DND-41 (cell line): ENCODE measurements around the gene MYRIP.

Experiments used
- ATAC-seq: fragments of 200-7000 bp; cut with Tn5 transposase; 3 replicates; pipeline ENCODE4 v1.9.1; 2021; ENCODE audit warnings: low read depth; ENCODE audit not compliant: insufficient read depth
- DNase-seq: peaks from one replicate; pipeline ENCODE4 v3.0.0-alpha.2; 2020
- H2AFZ ChIP-seq: 2 replicates; pipeline ENCODE4 v1.6.0; 2012; ENCODE audit warnings: low read depth, low read length
- H3K27ac ChIP-seq: 2 replicates; pipeline ENCODE4 v1.5.1; 2012; ENCODE audit warnings: low read length, inconsistent platforms
- H3K27me3 ChIP-seq: fragments of 200-600 bp; sonication (generic); 2 replicates; pipeline ENCODE4 v1.6.0; 2012; ENCODE audit warnings: low read length, mild to moderate bottlenecking, inconsistent platforms; ENCODE audit not compliant: insufficient read depth, poor library complexity
- H3K36me3 ChIP-seq: 2 replicates; pipeline ENCODE4 v1.5.1; 2012; ENCODE audit warnings: low read length, inconsistent platforms; ENCODE audit not compliant: insufficient read depth
- H3K4me1 ChIP-seq: 2 replicates; pipeline ENCODE4 v1.5.1; 2012; ENCODE audit warnings: mild to moderate bottlenecking, low read length; ENCODE audit not compliant: insufficient read depth
- H3K4me2 ChIP-seq: 2 replicates; pipeline ENCODE4 v1.6.0; 2012; ENCODE audit warnings: mild to moderate bottlenecking, moderate library complexity, low read length, inconsistent platforms; ENCODE audit not compliant: insufficient read depth
- H3K4me3 ChIP-seq, 2 experiments: fragments of 200-600 bp in 1 of 2; shearing (Covaris generic) in 1 of 2; 2 replicates each; pipeline ENCODE4 v1.5.1; 2012 to 2016; ENCODE audit warnings: inconsistent platforms in 2 of 2, low read length in 2 of 2, mild to moderate bottlenecking in 2 of 2, low read depth in 1 of 2, moderate library complexity in 1 of 2
- H3K79me2 ChIP-seq: 2 replicates; pipeline ENCODE4 v1.6.0; 2012; ENCODE audit warnings: low read length, inconsistent platforms; ENCODE audit not compliant: insufficient read depth
- H3K9ac ChIP-seq: 2 replicates; pipeline ENCODE4 v1.6.0; 2012; ENCODE audit warnings: low read depth, mild to moderate bottlenecking, inconsistent platforms, low read length, moderate library complexity
- H3K9me3 ChIP-seq: 2 replicates; pipeline ENCODE4 v1.5.1; 2012; ENCODE audit warnings: low read length, moderate library complexity, mild to moderate bottlenecking, inconsistent platforms; ENCODE audit not compliant: insufficient read depth, severe bottlenecking
- H4K20me1 ChIP-seq: 2 replicates; pipeline ENCODE4 v1.6.0; 2012; ENCODE audit warnings: low read length; ENCODE audit not compliant: insufficient read depth
- EZH2 ChIP-seq: IDR thresholded peaks from 3 replicates; pipeline ENCODE4 v1.6.1; 2012; ENCODE audit warnings: borderline replicate concordance, low read depth, mild to moderate bottlenecking, moderate library complexity, low read length, inconsistent platforms; ENCODE audit not compliant: severe bottlenecking
- TF ChIP-seq, protein P1 (sequence below): IDR thresholded peaks from 2 replicates; pipeline ENCODE4 v1.5.1; 2012; ENCODE audit warnings: borderline replicate concordance, low read length, moderate library complexity, mild to moderate bottlenecking; ENCODE audit not compliant: poor library complexity, severe bottlenecking; ENCODE audit errors: extremely low read depth

Gene MYRIP

DNA sequence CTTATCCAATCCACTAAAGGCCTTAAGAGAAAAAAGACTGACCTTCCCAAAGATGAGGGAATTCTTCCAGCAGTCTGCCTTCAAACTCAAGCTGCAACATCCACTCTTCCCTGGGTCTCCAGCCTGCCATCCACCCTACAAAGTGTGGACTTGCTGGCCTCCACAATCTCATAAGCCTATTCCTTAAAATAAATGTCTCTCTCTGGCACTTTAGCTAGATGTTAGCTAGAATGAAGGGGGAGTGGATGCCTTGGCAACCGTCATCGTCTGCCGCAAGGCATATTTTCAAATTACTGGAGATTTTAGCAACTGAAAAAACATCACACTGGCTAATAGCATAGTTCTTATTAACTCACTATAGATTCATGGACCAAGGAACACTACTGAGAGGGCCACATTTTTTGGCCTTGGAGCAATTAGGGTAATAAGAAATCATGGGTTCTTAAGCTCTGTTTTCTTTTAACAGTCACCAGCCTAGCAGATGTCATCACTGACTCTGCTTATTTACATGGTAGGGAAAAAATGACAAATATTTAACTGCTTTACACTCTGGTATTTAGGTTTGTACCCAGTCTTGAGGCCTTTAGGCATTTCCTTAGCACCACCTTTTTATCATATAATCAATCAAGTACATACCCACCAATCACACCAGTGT, 245.3 kb downstream of the MYRIP start:
- DNase-seq (no peak), ATAC-seq (no peak)
- H3K4me3 ChIP-seq = no peak overlapping the region
- H2AFZ ChIP-seq = no peak overlapping the region
- no peak overlapping the region for H3K4me2 ChIP-seq
- H3K9ac ChIP-seq = no peak overlapping the region
- H3K36me3 ChIP-seq = no peaks in the 10 kb centered on the region
- H3K4me1 ChIP-seq = no peaks in the 10 kb centered on the region
- no peaks in the 10 kb centered on the region for H3K27me3 ChIP-seq
- no peaks in the 10 kb centered on the region for H4K20me1 ChIP-seq
- no peak for TF ChIP-seq EZH2
- TF ChIP-seq, protein P1, sequence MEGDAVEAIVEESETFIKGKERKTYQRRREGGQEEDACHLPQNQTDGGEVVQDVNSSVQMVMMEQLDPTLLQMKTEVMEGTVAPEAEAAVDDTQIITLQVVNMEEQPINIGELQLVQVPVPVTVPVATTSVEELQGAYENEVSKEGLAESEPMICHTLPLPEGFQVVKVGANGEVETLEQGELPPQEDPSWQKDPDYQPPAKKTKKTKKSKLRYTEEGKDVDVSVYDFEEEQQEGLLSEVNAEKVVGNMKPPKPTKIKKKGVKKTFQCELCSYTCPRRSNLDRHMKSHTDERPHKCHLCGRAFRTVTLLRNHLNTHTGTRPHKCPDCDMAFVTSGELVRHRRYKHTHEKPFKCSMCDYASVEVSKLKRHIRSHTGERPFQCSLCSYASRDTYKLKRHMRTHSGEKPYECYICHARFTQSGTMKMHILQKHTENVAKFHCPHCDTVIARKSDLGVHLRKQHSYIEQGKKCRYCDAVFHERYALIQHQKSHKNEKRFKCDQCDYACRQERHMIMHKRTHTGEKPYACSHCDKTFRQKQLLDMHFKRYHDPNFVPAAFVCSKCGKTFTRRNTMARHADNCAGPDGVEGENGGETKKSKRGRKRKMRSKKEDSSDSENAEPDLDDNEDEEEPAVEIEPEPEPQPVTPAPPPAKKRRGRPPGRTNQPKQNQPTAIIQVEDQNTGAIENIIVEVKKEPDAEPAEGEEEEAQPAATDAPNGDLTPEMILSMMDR = no peak
- H3K79me2 ChIP-seq = no peaks in the 10 kb centered on the region
- no peaks in the 10 kb centered on the region for H3K9me3 ChIP-seq
- H3K27ac ChIP-seq = no peak overlapping the region

DNA sequence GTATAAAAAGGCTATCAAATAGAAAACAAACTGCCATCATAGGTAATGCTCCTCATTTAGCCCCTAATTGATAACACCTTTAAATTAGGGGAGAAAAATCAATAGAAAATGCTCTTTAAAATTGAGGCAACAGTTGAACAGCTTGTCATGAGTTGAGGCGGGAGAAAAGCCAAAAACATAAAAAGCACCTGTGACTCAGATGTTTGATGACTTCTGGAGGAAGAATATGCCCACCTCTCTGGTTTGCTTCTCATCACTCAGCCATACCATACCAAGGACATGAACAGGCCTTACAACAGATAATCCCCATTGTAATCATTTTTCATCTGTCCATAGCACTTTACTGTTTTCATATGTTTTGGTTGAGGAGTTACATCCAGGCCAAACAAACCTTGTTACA, 246.0 kb downstream of the MYRIP start:
- no peaks in the 10 kb centered on the region for H4K20me1 ChIP-seq
- H3K36me3 ChIP-seq = no peaks in the 10 kb centered on the region
- no peak for TF ChIP-seq EZH2
- TF ChIP-seq, protein P1 = no peak
- H3K9me3 ChIP-seq = no peaks in the 10 kb centered on the region
- ATAC-seq (no peak), DNase-seq (no peak)
- no peak overlapping the region for H3K4me2 ChIP-seq
- no peak overlapping the region for H3K9ac ChIP-seq
- H3K27ac ChIP-seq = no peak overlapping the region
- H3K79me2 ChIP-seq = no peaks in the 10 kb centered on the region
- H3K4me3 ChIP-seq = no peak overlapping the region
- no peaks in the 10 kb centered on the region for H3K27me3 ChIP-seq
- H2AFZ ChIP-seq = no peak overlapping the region
- H3K4me1 ChIP-seq = no peaks in the 10 kb centered on the region

DNA sequence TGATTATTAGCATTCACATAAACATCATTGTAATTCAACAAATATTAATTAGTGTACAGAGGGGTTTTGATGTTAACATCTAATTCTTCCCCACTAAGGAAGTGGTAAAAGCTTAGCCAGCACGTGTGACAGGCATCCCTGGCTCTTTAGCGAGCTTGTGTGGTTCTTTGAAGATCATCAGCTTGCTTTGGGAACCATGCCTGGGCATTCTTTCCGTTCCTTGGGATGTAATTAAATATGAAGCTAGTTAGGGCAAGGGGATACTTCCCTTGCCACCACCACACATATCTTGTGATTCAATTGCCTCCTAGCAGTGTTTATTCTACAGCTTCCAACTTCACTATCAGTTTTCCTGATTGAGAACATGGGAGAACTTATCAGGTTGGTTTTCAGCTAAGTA, 246.5 kb downstream of the MYRIP start:
- Histone ChIP-seq H3K4me3 (no peak overlapping the region), H3K9me3 (no peaks in the 10 kb centered on the region), H3K79me2 (no peaks in the 10 kb centered on the region), H3K27me3 (no peaks in the 10 kb centered on the region), H2AFZ (no peak overlapping the region), H3K9ac (no peak overlapping the region), H4K20me1 (no peaks in the 10 kb centered on the region), H3K36me3 (no peaks in the 10 kb centered on the region), H3K27ac (no peak overlapping the region), H3K4me1 (no peaks in the 10 kb centered on the region), H3K4me2 (no peak overlapping the region)
- DNase-seq (no peak), ATAC-seq (no peak)
- no peak for TF ChIP-seq EZH2

DNA sequence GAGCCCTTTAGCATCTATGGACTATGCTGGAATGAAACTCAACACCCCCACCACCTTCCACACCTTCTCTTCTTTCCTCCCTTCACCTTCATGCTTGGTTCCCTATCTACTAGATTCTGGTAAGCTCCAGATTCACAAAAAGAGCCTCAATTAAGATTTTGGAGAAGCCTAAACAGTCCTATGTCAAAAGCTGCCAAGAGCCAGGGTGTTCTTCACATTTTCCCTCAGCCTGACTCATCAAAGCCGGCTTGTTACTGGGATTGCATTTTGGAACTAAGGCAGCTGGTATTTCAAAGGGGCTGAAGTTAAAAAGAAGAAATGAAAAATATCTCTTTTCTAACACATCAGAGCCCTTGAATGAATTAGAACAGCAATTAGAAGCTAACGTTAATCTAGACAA, 247.7 kb downstream of the MYRIP start:
- Histone ChIP-seq H3K36me3 (no peaks in the 10 kb centered on the region), H2AFZ (no peak overlapping the region), H3K4me2 (no peak overlapping the region), H3K9ac (no peak overlapping the region), H4K20me1 (no peaks in the 10 kb centered on the region), H3K4me3 (no peak overlapping the region), H3K4me1 (no peaks in the 10 kb centered on the region), H3K9me3 (no peaks in the 10 kb centered on the region), H3K27me3 (no peaks in the 10 kb centered on the region), H3K79me2 (no peaks in the 10 kb centered on the region), H3K27ac (no peak overlapping the region)
- TF ChIP-seq EZH2 = no peak
- TF ChIP-seq, protein P1 = no peak
- no peak for DNase-seq
- ATAC-seq = no peak
